ACC112 (cell line): Measurements from ENCODE around the gene FSTL4.
A peak's percentile ranks its signal among the peaks of the same experiment; 100 is the strongest.
"Not testable (repeated sequence)": the region's sequence is repeated elsewhere in the genome, so short reads cannot be mapped to it uniquely, and the experiment has no call there.

ENCODE experiments used
- H2AFZ ChIP-seq: fragments of 200-600 bp; sonication (generic); one replicate; pipeline ENCODE4 v1.6.0; 2017; ENCODE audit warnings: antibody characterized with exemption, low read length; ENCODE audit not compliant: unreplicated experiment
- H3K27ac ChIP-seq: fragments of 200-600 bp; sonication (generic); 2 replicates; pipeline ENCODE4 v1.5.1; 2014; ENCODE audit warnings: low read depth, mild to moderate bottlenecking, antibody characterized with exemption, low read length, moderate library complexity
- H3K27me3 ChIP-seq: fragments of 200-600 bp; sonication (generic); 2 replicates; pipeline ENCODE4 v1.6.1; 2014; ENCODE audit warnings: mild to moderate bottlenecking, antibody characterized with exemption, low read length, moderate library complexity, mixed read lengths; ENCODE audit not compliant: insufficient read depth
- H3K36me3 ChIP-seq: fragments of 200-600 bp; sonication (generic); 2 replicates; pipeline ENCODE4 v1.6.1; 2016; ENCODE audit warnings: mild to moderate bottlenecking, antibody characterized with exemption, low read length, moderate library complexity, mixed read lengths; ENCODE audit not compliant: insufficient read depth
- H3K4me1 ChIP-seq: fragments of 200-600 bp; sonication (generic); one replicate; pipeline ENCODE4 v1.6.1; 2016; ENCODE audit warnings: low read length, mixed read lengths; ENCODE audit not compliant: insufficient read depth, unreplicated experiment, control insufficient read depth
- H3K4me3 ChIP-seq: fragments of 200-600 bp; sonication (generic); 2 replicates; pipeline ENCODE4 v1.5.1; 2014; ENCODE audit warnings: mild to moderate bottlenecking, low read depth, low read length
- H3K79me2 ChIP-seq: fragments of 200-600 bp; sonication (generic); one replicate; pipeline ENCODE4 v1.6.0; 2016; ENCODE audit warnings: low read length; ENCODE audit not compliant: control insufficient read depth, unreplicated experiment, insufficient read depth

FSTL4 gene

GRCh38 chr5:133222521-133222920 is 389.8 kb downstream of the FSTL4 start:
- Histone ChIP-seq H3K36me3 (no peaks in the 10 kb centered on the region), H3K79me2 (no peaks in the 10 kb centered on the region), H3K4me1 (peaks cover 8% of the 10 kb centered on the region), H3K27ac (no peak overlapping the region), H2AFZ (no peak overlapping the region), H3K4me3 (no peak overlapping the region), H3K27me3 (no peaks in the 10 kb centered on the region; the same call in 1 of the 2 replicates)

GRCh38 chr5:133222040-133222439 is 390.3 kb downstream of the FSTL4 start:
- Histone ChIP-seq H3K27me3 (no peaks in the 10 kb centered on the region; the same call in 1 of the 2 replicates), H3K79me2 (no peaks in the 10 kb centered on the region), H3K36me3 (no peaks in the 10 kb centered on the region), H2AFZ (no peak overlapping the region), H3K4me1 (peaks cover 8% of the 10 kb centered on the region), H3K27ac (no peak overlapping the region), H3K4me3 (no peak overlapping the region)

GRCh38 chr5:133220851-133221674 is 391.3 kb downstream of the FSTL4 start:
- Histone ChIP-seq H3K27ac (no peak overlapping the region), H3K79me2 (no peaks in the 10 kb centered on the region), H2AFZ (no peak overlapping the region), H3K4me1 (peaks cover 8% of the 10 kb centered on the region), H3K4me3 (no peak overlapping the region), H3K36me3 (no peaks in the 10 kb centered on the region), H3K27me3 (no peaks in the 10 kb centered on the region; the same call in 1 of the 2 replicates)

GRCh38 chr5:133219296-133219695 is 393.0 kb downstream of the FSTL4 start:
- Histone ChIP-seq H3K27ac (no peak overlapping the region), H3K36me3 (no peaks in the 10 kb centered on the region), H3K4me1 (peaks cover 8% of the 10 kb centered on the region), H3K79me2 (no peaks in the 10 kb centered on the region), H2AFZ (no peak overlapping the region), H3K4me3 (no peak overlapping the region), H3K27me3 (peaks cover 3% of the 10 kb centered on the region; the same call in 1 of the 2 replicates)

- H3K27ac ChIP-seq, H3K79me2 ChIP-seq, H3K4me1 ChIP-seq, H3K36me3 ChIP-seq, H2AFZ ChIP-seq, H3K4me3 ChIP-seq: not testable (repeated sequence)
- H3K27me3 ChIP-seq, result peaks cover 18% of the 10 kb centered on the region
These were observed 396.2 kb downstream of the FSTL4 start for GRCh38 chr5:133216138-133216537.

GRCh38 chr5:133214153-133214820 is 398.1 kb downstream of the FSTL4 start:
- Histone ChIP-seq H3K4me3 (no peak overlapping the region), H2AFZ (no peak overlapping the region), H3K36me3 (no peaks in the 10 kb centered on the region), H3K27me3 (peaks cover 27% of the 10 kb centered on the region), H3K27ac (no peak overlapping the region), H3K4me1 (no peaks in the 10 kb centered on the region), H3K79me2 (no peaks in the 10 kb centered on the region)

GRCh38 chr5:133205649-133206048 is 406.7 kb downstream of the FSTL4 start:
- Histone ChIP-seq H3K4me1 (peaks cover 10% of the 10 kb centered on the region), H3K4me3 (peak overlapping the region; percentile 8; the same call in 1 of the 2 replicates), H3K36me3 (no peaks in the 10 kb centered on the region), H2AFZ (peak overlapping the region; percentile 44), H3K79me2 (no peaks in the 10 kb centered on the region), H3K27me3 (peaks cover 15% of the 10 kb centered on the region), H3K27ac (peak overlapping the region; percentile 6; the same call in 1 of the 2 replicates)

GRCh38 chr5:133205204-133205603 is 407.1 kb downstream of the FSTL4 start:
- Histone ChIP-seq H3K27ac (peak overlapping the region; percentile 6; the same call in 1 of the 2 replicates), H3K79me2 (no peaks in the 10 kb centered on the region), H3K27me3 (peaks cover 19% of the 10 kb centered on the region), H3K36me3 (no peaks in the 10 kb centered on the region), H3K4me1 (peaks cover 10% of the 10 kb centered on the region), H2AFZ (peak overlapping the region; percentile 44), H3K4me3 (peak overlapping the region; percentile 8; the same call in 1 of the 2 replicates)

GRCh38 chr5:133203317-133204305 is 408.7 kb downstream of the FSTL4 start:
- Histone ChIP-seq H3K79me2 (no peaks in the 10 kb centered on the region), H3K36me3 (no peaks in the 10 kb centered on the region), H2AFZ (no peak overlapping the region), H3K4me3 (no peak overlapping the region), H3K4me1 (peaks cover 10% of the 10 kb centered on the region), H3K27ac (no peak overlapping the region), H3K27me3 (peaks cover 27% of the 10 kb centered on the region)

- Histone ChIP-seq H3K79me2 (no peaks in the 10 kb centered on the region), H3K27ac (no peak overlapping the region), H3K4me1 (peaks cover 10% of the 10 kb centered on the region), H3K36me3 (no peaks in the 10 kb centered on the region), H3K27me3 (peaks cover 27% of the 10 kb centered on the region), H3K4me3 (no peak overlapping the region), H2AFZ (no peak overlapping the region)
These were observed 410.2 kb downstream of the FSTL4 start for GRCh38 chr5:133202066-133202665.
